Thyroid gland (tissue), 4 donors: ENCODE results near the gene MEGF6. TPM values are rescaled to one million over a fixed set of nuclear protein-coding genes. Genes with fewer than 3 reads are reported as not detected.

Source experiments
- DNase-seq, 2 donors: peaks; one replicate each; pipeline ENCODE4 v3.0.0-alpha.2; 2019
- H3K27ac ChIP-seq, 3 donors: fragments of 200-600 bp; sonication (generic); 1 replicate in 2 of 3; 2 replicates in 1 of 3; pipeline ENCODE4 v1.5.1; 2016 to 2019; ENCODE audit warnings: mild to moderate bottlenecking in 1 of 3, moderate library complexity in 1 of 3
- H3K27me3 ChIP-seq: fragments of 200-600 bp; sonication (generic); one replicate; pipeline ENCODE4 v1.5.1; 2019
- H3K36me3 ChIP-seq, 2 donors: fragments of 200-600 bp; sonication (generic); one replicate each; pipeline ENCODE4 v1.5.1; 2016 to 2019
- H3K4me1 ChIP-seq, 2 donors: fragments of 200-600 bp; sonication (generic); one replicate each; pipeline ENCODE4 v1.5.1; 2017 to 2019
- H3K4me3 ChIP-seq, 3 donors: fragments of 200-600 bp; sonication (generic); replicated peaks in 1 of 3; 1 replicate in 2 of 3; 2 replicates in 1 of 3; pipeline ENCODE4 v1.5.1; 2016; ENCODE audit warnings: mild to moderate bottlenecking in 1 of 3
- H3K9me3 ChIP-seq: fragments of 200-600 bp; sonication (generic); one replicate; pipeline ENCODE4 v1.5.1; 2017
- CTCF ChIP-seq, 6 experiments: fragments of 200-600 bp in 3 of 6; fragments of 450-650 bp in 3 of 6; sonication (generic) in 3 of 6; IDR thresholded peaks; one replicate each; pipeline ENCODE4 v1.5.1; 2016 to 2019; ENCODE audit warnings: antibody characterized with exemption in 6 of 6, mild to moderate bottlenecking in 2 of 6, inconsistent platforms in 1 of 6, moderate library complexity in 1 of 6
- POLR2A ChIP-seq, 2 donors: fragments of 450-650 bp; IDR thresholded peaks; one replicate each; pipeline ENCODE4 v1.6.1; 2017; ENCODE audit warnings: antibody characterized with exemption in 2 of 2, mild to moderate bottlenecking in 2 of 2, moderate library complexity in 1 of 2
- WGBS, 2 donors: methylation state at CpG; one replicate each; pipeline ENCODE4 v1.1.5; 2017; 5-methylcytosine and 5-hydroxymethylcytosine counted together
- intact Hi-C: fragments of 100-400 bp; cut with DNase I; formaldehyde crosslinking; loops from one replicate; pipeline ENCODE4 v1.15.1; 2023
- total RNA-seq, 4 donors: library from RNA; depleted of rRNA; stranded (reverse); fragments of >200 nt; gene quantifications; one replicate each; pipeline ENCODE4 v1.2.3, GENCODE V29; 2016

MEGF6 gene
- total RNA-seq, 4 donors from 2014 or later, result 9.4 to 25.8 (median 21.8) TPM

GRCh38 chr1:3457910-3458883 lies 153.1 kb downstream of the MEGF6 start:
- TF ChIP-seq CTCF (IDR thresholded peaks at IDR 0.05) (no peak), POLR2A (IDR thresholded peaks at IDR 0.05) (no peak)
- Histone ChIP-seq H3K4me3 (no peak overlapping the region), H3K27me3 (no peaks in the 10 kb centered on the region), H3K36me3 (no peaks in the 10 kb centered on the region), H3K4me1 (peaks cover 10 to 11% of the 10 kb centered on the region in 2 donors), H3K9me3 (no peaks in the 10 kb centered on the region), H3K27ac (no peak overlapping the region)
- WGBS, 2 donors, result 65 to 68% methylated on average over 10 to 14 of the region's 18 CpGs
- intact Hi-C loops, result loop anchor here (10.0 kb wide), 1 partner anchor 267 kb away; no protein-coding TSS in a partner anchor
- no peak for DNase-seq

- Histone ChIP-seq H3K36me3 (no peaks in the 10 kb centered on the region), H3K9me3 (no peaks in the 10 kb centered on the region), H3K4me3 (no peak overlapping the region), H3K4me1 (peaks cover 10 to 12% of the 10 kb centered on the region in 2 donors), H3K27me3 (no peaks in the 10 kb centered on the region), H3K27ac (no peak overlapping the region)
- intact Hi-C loops, result loop anchor here (10.0 kb wide), 1 partner anchor 268 kb away; no protein-coding TSS in a partner anchor
- no peak for TF ChIP-seq POLR2A (IDR thresholded peaks at IDR 0.05)
- no peak for TF ChIP-seq CTCF (IDR thresholded peaks at IDR 0.05)
- DNase-seq, result no peak
- WGBS, 2 donors, result 85 to 88% methylated on average over 23 to 24 of the region's 29 CpGs
These were observed 154.1 kb downstream of the MEGF6 start for GRCh38 chr1:3456964-3457909.

- H3K9me3 ChIP-seq, result no peaks in the 10 kb centered on the region
- intact Hi-C loops, result loop anchor here (10.0 kb wide), 1 partner anchor 268 kb away; no protein-coding TSS in a partner anchor
- H3K4me3 ChIP-seq, result no peak overlapping the region
- H3K27ac ChIP-seq, result no peak overlapping the region
- H3K36me3 ChIP-seq, result no peaks in the 10 kb centered on the region
- no peak for DNase-seq
- WGBS, 2 donors, result 82% methylated on average over 6 to 8 of the region's 12 CpGs
- peaks cover 10 to 12% of the 10 kb centered on the region in 2 donors for H3K4me1 ChIP-seq
- H3K27me3 ChIP-seq, result no peaks in the 10 kb centered on the region
- no peak for TF ChIP-seq CTCF (IDR thresholded peaks at IDR 0.05)
- no peak for TF ChIP-seq POLR2A (IDR thresholded peaks at IDR 0.05)
These were observed 154.8 kb downstream of the MEGF6 start for GRCh38 chr1:3456449-3456963.

- H3K9me3 ChIP-seq, result no peaks in the 10 kb centered on the region
- intact Hi-C loops, result loop anchor here (10.0 kb wide), 1 partner anchor 269 kb away; no protein-coding TSS in a partner anchor
- no peak overlapping the region for H3K4me3 ChIP-seq
- WGBS, 2 donors, result 92 to 94% methylated on average over 9 to 17 of the region's 18 CpGs
- no peaks in the 10 kb centered on the region for H3K27me3 ChIP-seq
- H3K27ac ChIP-seq, result peak overlapping the region in 2 of 3 donors; percentile 81 to 85
- H3K36me3 ChIP-seq, result no peaks in the 10 kb centered on the region
- H3K4me1 ChIP-seq, result peaks cover 10 to 12% of the 10 kb centered on the region in 2 donors
- no peak for TF ChIP-seq CTCF (IDR thresholded peaks at IDR 0.05)
- TF ChIP-seq POLR2A (IDR thresholded peaks at IDR 0.05), result no peak
- DNase-seq, result no peak
These were observed 155.4 kb downstream of the MEGF6 start for GRCh38 chr1:3455670-3456448.
